GM12878 (cell line): ENCODE results near the gene KDM2A. TPM values are rescaled to one million over a fixed set of nuclear protein-coding genes. Genes with fewer than 3 reads are reported as not detected.

Source experiments
- BRCA1 ChIP-seq: IDR thresholded peaks from 2 replicates; pipeline ENCODE4 v1.6.1; 2011; ENCODE audit warnings: low read depth, low read length, improper control_type of control experiment
- DPF2 ChIP-seq: fragments of 450-650 bp; IDR thresholded peaks from 2 replicates; pipeline ENCODE4 v1.6.1; 2017; ENCODE audit warnings: mild to moderate bottlenecking
- EED ChIP-seq: sonication (generic); IDR thresholded peaks from 2 replicates; pipeline ENCODE4 v1.6.1; 2016; ENCODE audit warnings: antibody characterized with exemption, low read depth
- EGR1 ChIP-seq, 2 experiments: IDR thresholded peaks; 1 replicate in 1 of 2; 2 replicates in 1 of 2; pipeline ENCODE4 v1.6.1; 2011 to 2012; ENCODE audit warnings: low read depth in 2 of 2, low read length in 2 of 2, borderline replicate concordance in 1 of 2, mild to moderate bottlenecking in 1 of 2, moderate library complexity in 1 of 2
- EP300 ChIP-seq, 2 experiments: fragments of 150-350 bp in 1 of 2; IDR thresholded peaks; 2 replicates each; pipeline ENCODE4 v1.6.1; 2011 to 2012; ENCODE audit warnings: low read depth in 2 of 2, low read length in 2 of 2, borderline replicate concordance in 1 of 2, improper control_type of control experiment in 1 of 2, inconsistent platforms in 1 of 2; ENCODE audit not compliant: control insufficient read depth in 1 of 2
- FOS ChIP-seq: IDR thresholded peaks from 3 replicates; pipeline ENCODE4 v1.6.1; 2011; ENCODE audit warnings: borderline replicate concordance; ENCODE audit not compliant: insufficient read length; ENCODE audit errors: extremely low read depth
- MXI1 ChIP-seq: fragments of 150-350 bp; IDR thresholded peaks from 2 replicates; pipeline ENCODE4 v1.6.1; 2011; ENCODE audit warnings: low read depth, mild to moderate bottlenecking, inconsistent platforms, low read length, improper control_type of control experiment
- NFYA ChIP-seq: IDR thresholded peaks from 2 replicates; pipeline ENCODE4 v1.6.1; 2011; ENCODE audit warnings: low read depth, mild to moderate bottlenecking, low read length, improper control_type of control experiment, borderline replicate concordance
- NR2C2 ChIP-seq: IDR thresholded peaks from 2 replicates; pipeline ENCODE4 v1.6.1; 2011; ENCODE audit warnings: borderline replicate concordance, low read depth; ENCODE audit not compliant: control insufficient read depth, insufficient read length
- PAX5 ChIP-seq: IDR thresholded peaks from 2 replicates; pipeline ENCODE4 v1.6.1; 2011; ENCODE audit warnings: low read depth, low read length, borderline replicate concordance
- SP1 ChIP-seq: IDR thresholded peaks from one replicate; pipeline ENCODE4 v1.6.1; 2011; ENCODE audit warnings: low read depth, low read length
- SPI1 ChIP-seq: IDR thresholded peaks from 2 replicates; pipeline ENCODE4 v1.6.1; 2011; ENCODE audit warnings: low read depth, mild to moderate bottlenecking, low read length, moderate library complexity, borderline replicate concordance; ENCODE audit not compliant: insufficient read depth
- TAF1 ChIP-seq: IDR thresholded peaks from 2 replicates; pipeline ENCODE4 v1.6.1; 2011; ENCODE audit warnings: mild to moderate bottlenecking, low read depth, low read length, borderline replicate concordance
- WRNIP1 ChIP-seq: IDR thresholded peaks from 2 replicates; pipeline ENCODE4 v1.6.1; 2011; ENCODE audit warnings: low read depth, low read length, improper control_type of control experiment, borderline replicate concordance
- YY1 ChIP-seq: IDR thresholded peaks from 2 replicates; pipeline ENCODE4 v1.6.1; 2011; ENCODE audit warnings: low read depth, mild to moderate bottlenecking, low read length
- polyA plus RNA-seq, 11 experiments: library from polyadenylated mRNA; depleted of rRNA in 4 of 11; unstranded in 6 of 11; stranded (reverse) in 5 of 11; fragments of >200 nt; fragmentation: Nextera tagmentation in 4 of 11; fragmentation: Illumina TruSeq in 1 of 11; extraction: Ambion mirVana in 4 of 11; extraction: Trizol in 1 of 11; gene quantifications; 1 replicate in 1 of 11; 2 replicates in 10 of 11; pipeline versions ENCODE4 v1.2.1 to v1.2.3, GENCODE V29; 2011 to 2016; ENCODE audit warnings: inconsistent platforms in 2 of 11, missing spikeins in 2 of 11, low read depth in 1 of 11
- total RNA-seq, 4 experiments: library from RNA; depleted of rRNA in 3 of 4; stranded (reverse); fragments of >200 nt in 3 of 4; fragmentation: Illumina TruSeq in 1 of 4; extraction: Trizol in 1 of 4; gene quantifications; 2 replicates each; pipeline versions ENCODE4 v1.2.1 to v1.2.3, GENCODE V29; 2013 to 2021
- TF ChIP-seq, protein P1 (sequence below): fragments of 450-650 bp; IDR thresholded peaks from 2 replicates; pipeline ENCODE4 v1.6.1; 2017; ENCODE audit warnings: mild to moderate bottlenecking, moderate library complexity
- TF ChIP-seq, protein P2 (sequence below): IDR thresholded peaks from 2 replicates; pipeline ENCODE4 v1.6.1; 2012; ENCODE audit warnings: improper control_type of control experiment, low read depth, low read length; ENCODE audit not compliant: insufficient replicate concordance
- TF ChIP-seq, protein P3 (sequence below): IDR thresholded peaks from 2 replicates; pipeline ENCODE4 v1.6.1; 2012; ENCODE audit warnings: low read depth, low read length, improper control_type of control experiment

Gene KDM2A
- total and polyA plus RNA-seq, 10 of the 15 experiments (the other 5 are each of a cell fraction or from before 2014, with no cell fraction given), result 10.5 to 69.3 (median 41.6) TPM

DNA sequence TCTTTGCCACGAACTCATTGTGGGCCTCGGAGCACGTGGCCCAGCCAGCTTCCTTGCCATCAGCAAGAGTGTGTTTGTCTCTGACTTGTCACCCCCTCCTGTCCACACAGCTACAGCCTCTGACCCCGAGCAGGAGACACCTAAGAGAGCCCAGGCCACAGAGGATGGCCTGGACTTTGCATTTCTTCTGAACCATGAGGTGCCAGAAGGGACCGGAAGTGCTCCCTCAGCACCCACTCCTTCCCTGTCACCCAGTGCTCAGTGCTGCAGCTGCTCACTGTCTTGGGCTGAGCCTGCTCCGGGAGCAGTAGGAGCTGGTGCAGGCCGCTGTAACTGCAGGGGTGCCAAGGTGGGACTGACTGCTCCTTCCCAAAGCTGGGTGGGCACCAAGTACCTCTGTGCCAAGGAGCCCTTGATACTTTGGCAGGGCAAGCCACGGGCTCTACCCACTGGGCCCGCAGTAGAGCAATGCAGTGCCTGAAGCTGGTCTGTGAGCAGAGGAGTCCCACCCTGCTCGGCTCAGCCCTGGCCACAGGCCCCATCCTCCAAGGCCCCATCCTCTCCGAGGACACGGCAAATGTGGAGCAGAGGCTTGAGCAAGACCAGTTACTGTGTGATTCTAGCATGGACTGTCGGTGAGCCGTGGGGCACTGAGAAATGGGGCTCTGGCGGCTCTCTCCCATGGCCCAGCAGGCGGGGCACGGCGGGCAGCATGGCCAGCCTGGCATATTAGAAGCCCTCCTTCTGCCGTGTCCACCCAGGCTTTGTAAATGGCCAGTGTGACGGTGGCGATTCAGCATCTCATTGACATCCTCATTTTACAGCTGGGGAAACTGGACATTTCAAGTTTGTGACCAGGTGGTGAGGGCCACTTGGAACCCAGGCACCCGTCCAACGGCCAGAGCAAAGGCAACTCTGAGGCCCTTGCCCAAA is 153.5 kb downstream of the KDM2A start (continued):
- TF ChIP-seq SP1 (no peak), EGR1 (IDR thresholded peaks at IDR 0.05; ENCODE audit: borderline replicate concordance in 1 of 2, low read depth in 2 of 2, low read length in 2 of 2) (no peak), SPI1 (no peak), MXI1 (peak; percentile 29; the same call in 1 of the 2 replicates), NR2C2 (no peak), BRCA1 (no peak), TAF1 (no peak), WRNIP1 (no peak), EP300 (IDR thresholded peaks at IDR 0.05; ENCODE audit: borderline replicate concordance in 1 of 2, control insufficient read depth in 1 of 2, low read depth in 2 of 2, low read length in 2 of 2) (no peak), PAX5 (no peak), EED (peak; percentile 23; the same call in 1 of the 2 replicates), NFYA (no peak), FOS (no peak), YY1 (no peak), DPF2 (0 out of 2 replicates have a peak, but pooled peaks have one; percentile 13)
- TF ChIP-seq, protein P1, sequence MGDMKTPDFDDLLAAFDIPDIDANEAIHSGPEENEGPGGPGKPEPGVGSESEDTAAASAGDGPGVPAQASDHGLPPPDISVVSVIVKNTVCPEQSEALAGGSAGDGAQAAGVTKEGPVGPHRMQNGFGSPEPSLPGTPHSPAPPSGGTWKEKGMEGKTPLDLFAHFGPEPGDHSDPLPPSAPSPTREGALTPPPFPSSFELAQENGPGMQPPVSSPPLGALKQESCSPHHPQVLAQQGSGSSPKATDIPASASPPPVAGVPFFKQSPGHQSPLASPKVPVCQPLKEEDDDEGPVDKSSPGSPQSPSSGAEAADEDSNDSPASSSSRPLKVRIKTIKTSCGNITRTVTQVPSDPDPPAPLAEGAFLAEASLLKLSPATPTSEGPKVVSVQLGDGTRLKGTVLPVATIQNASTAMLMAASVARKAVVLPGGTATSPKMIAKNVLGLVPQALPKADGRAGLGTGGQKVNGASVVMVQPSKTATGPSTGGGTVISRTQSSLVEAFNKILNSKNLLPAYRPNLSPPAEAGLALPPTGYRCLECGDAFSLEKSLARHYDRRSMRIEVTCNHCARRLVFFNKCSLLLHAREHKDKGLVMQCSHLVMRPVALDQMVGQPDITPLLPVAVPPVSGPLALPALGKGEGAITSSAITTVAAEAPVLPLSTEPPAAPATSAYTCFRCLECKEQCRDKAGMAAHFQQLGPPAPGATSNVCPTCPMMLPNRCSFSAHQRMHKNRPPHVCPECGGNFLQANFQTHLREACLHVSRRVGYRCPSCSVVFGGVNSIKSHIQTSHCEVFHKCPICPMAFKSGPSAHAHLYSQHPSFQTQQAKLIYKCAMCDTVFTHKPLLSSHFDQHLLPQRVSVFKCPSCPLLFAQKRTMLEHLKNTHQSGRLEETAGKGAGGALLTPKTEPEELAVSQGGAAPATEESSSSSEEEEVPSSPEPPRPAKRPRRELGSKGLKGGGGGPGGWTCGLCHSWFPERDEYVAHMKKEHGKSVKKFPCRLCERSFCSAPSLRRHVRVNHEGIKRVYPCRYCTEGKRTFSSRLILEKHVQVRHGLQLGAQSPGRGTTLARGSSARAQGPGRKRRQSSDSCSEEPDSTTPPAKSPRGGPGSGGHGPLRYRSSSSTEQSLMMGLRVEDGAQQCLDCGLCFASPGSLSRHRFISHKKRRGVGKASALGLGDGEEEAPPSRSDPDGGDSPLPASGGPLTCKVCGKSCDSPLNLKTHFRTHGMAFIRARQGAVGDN, result peak; percentile 72
- TF ChIP-seq, protein P2, sequence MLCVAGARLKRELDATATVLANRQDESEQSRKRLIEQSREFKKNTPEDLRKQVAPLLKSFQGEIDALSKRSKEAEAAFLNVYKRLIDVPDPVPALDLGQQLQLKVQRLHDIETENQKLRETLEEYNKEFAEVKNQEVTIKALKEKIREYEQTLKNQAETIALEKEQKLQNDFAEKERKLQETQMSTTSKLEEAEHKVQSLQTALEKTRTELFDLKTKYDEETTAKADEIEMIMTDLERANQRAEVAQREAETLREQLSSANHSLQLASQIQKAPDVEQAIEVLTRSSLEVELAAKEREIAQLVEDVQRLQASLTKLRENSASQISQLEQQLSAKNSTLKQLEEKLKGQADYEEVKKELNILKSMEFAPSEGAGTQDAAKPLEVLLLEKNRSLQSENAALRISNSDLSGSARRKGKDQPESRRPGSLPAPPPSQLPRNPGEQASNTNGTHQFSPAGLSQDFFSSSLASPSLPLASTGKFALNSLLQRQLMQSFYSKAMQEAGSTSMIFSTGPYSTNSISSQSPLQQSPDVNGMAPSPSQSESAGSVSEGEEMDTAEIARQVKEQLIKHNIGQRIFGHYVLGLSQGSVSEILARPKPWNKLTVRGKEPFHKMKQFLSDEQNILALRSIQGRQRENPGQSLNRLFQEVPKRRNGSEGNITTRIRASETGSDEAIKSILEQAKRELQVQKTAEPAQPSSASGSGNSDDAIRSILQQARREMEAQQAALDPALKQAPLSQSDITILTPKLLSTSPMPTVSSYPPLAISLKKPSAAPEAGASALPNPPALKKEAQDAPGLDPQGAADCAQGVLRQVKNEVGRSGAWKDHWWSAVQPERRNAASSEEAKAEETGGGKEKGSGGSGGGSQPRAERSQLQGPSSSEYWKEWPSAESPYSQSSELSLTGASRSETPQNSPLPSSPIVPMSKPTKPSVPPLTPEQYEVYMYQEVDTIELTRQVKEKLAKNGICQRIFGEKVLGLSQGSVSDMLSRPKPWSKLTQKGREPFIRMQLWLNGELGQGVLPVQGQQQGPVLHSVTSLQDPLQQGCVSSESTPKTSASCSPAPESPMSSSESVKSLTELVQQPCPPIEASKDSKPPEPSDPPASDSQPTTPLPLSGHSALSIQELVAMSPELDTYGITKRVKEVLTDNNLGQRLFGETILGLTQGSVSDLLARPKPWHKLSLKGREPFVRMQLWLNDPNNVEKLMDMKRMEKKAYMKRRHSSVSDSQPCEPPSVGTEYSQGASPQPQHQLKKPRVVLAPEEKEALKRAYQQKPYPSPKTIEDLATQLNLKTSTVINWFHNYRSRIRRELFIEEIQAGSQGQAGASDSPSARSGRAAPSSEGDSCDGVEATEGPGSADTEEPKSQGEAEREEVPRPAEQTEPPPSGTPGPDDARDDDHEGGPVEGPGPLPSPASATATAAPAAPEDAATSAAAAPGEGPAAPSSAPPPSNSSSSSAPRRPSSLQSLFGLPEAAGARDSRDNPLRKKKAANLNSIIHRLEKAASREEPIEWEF, result no peak
- TF ChIP-seq, protein P3, sequence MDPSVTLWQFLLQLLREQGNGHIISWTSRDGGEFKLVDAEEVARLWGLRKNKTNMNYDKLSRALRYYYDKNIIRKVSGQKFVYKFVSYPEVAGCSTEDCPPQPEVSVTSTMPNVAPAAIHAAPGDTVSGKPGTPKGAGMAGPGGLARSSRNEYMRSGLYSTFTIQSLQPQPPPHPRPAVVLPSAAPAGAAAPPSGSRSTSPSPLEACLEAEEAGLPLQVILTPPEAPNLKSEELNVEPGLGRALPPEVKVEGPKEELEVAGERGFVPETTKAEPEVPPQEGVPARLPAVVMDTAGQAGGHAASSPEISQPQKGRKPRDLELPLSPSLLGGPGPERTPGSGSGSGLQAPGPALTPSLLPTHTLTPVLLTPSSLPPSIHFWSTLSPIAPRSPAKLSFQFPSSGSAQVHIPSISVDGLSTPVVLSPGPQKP, result 0 out of 2 replicates have a peak, but pooled peaks have one; percentile 50
